Ishikawa (cell line): Measurements from ENCODE around the gene SCGB1A1.

Experiments
- CEBPB ChIP-seq: IDR thresholded peaks from 2 replicates; pipeline ENCODE4 v1.6.1; 2012
- CREB1 ChIP-seq: IDR thresholded peaks from 2 replicates; pipeline ENCODE4 v1.6.1; 2012; ENCODE audit warnings: low read depth
- EGR1 ChIP-seq: IDR thresholded peaks from 2 replicates; pipeline ENCODE4 v1.6.1; 2012
- EP300 ChIP-seq: IDR thresholded peaks from 2 replicates; pipeline ENCODE4 v1.6.1; 2012; ENCODE audit warnings: borderline replicate concordance
- FOXM1 ChIP-seq: IDR thresholded peaks from 2 replicates; pipeline ENCODE4 v1.6.1; 2012; ENCODE audit warnings: low read depth, borderline replicate concordance
- NFIC ChIP-seq: IDR thresholded peaks from 2 replicates; pipeline ENCODE4 v1.6.1; 2012
- RAD21 ChIP-seq: IDR thresholded peaks from 2 replicates; pipeline ENCODE4 v1.6.1; 2012; ENCODE audit warnings: low read depth
- TAF1 ChIP-seq: IDR thresholded peaks from 2 replicates; pipeline ENCODE4 v1.6.1; 2012; ENCODE audit warnings: low read depth, mild to moderate bottlenecking
- TCF12 ChIP-seq: IDR thresholded peaks from 2 replicates; pipeline ENCODE4 v1.6.1; 2012; ENCODE audit warnings: low read depth
- TEAD4 ChIP-seq: IDR thresholded peaks from 2 replicates; pipeline ENCODE4 v1.6.1; 2012
- YY1 ChIP-seq: IDR thresholded peaks from 2 replicates; pipeline ENCODE4 v1.6.1; 2012; ENCODE audit warnings: low read depth
- ZBTB7A ChIP-seq: IDR thresholded peaks from 2 replicates; pipeline ENCODE4 v1.6.1; 2012; ENCODE audit warnings: low read depth
- TF ChIP-seq, protein P1 (sequence below): IDR thresholded peaks from 2 replicates; pipeline ENCODE4 v1.6.1; 2012
- TF ChIP-seq, protein P2 (sequence below): IDR thresholded peaks from 2 replicates; pipeline ENCODE4 v1.6.1; 2012
- TF ChIP-seq, protein P3 (sequence below): IDR thresholded peaks from 2 replicates; pipeline ENCODE4 v1.6.1; 2012; ENCODE audit warnings: low read depth, mild to moderate bottlenecking

Gene SCGB1A1

DNA sequence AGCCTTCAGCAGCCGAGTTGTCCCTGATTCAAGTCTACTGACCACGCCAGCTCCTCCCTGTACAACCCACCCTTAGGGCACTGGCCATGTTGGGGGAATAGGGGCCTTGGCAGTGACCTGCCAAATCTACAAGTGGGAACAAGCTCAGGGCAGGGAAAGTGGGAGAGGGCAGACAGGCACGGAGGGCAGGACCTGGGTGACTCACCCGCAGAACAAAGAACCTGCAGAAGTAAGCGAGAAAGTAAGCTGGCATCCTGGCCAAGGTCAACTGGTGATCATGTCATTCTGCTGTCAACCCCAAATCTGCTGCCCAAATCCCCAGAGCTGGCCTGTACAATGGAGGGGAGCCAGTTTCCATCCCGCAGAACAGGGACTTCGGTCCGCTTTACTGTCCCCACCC is 7.9 kb upstream of the SCGB1A1 start:
- no peak for TF ChIP-seq EP300
- no peak for TF ChIP-seq NFIC
- TF ChIP-seq, protein P1, sequence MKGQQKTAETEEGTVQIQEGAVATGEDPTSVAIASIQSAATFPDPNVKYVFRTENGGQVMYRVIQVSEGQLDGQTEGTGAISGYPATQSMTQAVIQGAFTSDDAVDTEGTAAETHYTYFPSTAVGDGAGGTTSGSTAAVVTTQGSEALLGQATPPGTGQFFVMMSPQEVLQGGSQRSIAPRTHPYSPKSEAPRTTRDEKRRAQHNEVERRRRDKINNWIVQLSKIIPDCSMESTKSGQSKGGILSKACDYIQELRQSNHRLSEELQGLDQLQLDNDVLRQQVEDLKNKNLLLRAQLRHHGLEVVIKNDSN, result no peak
- no peak for TF ChIP-seq YY1
- TF ChIP-seq, protein P2, sequence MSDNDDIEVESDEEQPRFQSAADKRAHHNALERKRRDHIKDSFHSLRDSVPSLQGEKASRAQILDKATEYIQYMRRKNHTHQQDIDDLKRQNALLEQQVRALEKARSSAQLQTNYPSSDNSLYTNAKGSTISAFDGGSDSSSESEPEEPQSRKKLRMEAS, result no peak
- TF ChIP-seq EGR1, result no peak
- TF ChIP-seq TEAD4, result no peak
- TF ChIP-seq CREB1, result no peak
- TF ChIP-seq ZBTB7A, result no peak
- TF ChIP-seq CEBPB, result no peak
- TF ChIP-seq RAD21, result no peak
- no peak for TF ChIP-seq TCF12
- TF ChIP-seq TAF1, result no peak
- no peak for TF ChIP-seq FOXM1

DNA sequence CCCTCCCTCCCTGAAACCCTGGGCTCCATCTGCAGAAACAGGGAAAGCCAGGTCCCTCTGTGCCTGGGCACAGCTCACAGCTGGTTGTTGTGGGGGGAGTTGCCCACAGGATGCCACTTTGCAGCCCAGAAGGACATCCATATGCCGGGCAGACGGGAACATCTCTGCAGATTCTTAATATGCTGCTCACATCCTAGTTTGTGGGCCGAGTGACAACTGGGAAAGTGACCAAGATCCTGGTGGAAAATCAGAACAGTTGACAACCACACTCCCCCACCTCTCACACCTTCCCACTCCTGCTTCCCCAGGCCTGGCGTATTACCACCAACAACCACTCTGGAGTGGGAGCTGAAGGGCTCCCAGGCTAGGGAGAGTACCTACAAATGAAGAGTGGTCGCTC is 7.3 kb upstream of the SCGB1A1 start:
- TF ChIP-seq, protein P3, sequence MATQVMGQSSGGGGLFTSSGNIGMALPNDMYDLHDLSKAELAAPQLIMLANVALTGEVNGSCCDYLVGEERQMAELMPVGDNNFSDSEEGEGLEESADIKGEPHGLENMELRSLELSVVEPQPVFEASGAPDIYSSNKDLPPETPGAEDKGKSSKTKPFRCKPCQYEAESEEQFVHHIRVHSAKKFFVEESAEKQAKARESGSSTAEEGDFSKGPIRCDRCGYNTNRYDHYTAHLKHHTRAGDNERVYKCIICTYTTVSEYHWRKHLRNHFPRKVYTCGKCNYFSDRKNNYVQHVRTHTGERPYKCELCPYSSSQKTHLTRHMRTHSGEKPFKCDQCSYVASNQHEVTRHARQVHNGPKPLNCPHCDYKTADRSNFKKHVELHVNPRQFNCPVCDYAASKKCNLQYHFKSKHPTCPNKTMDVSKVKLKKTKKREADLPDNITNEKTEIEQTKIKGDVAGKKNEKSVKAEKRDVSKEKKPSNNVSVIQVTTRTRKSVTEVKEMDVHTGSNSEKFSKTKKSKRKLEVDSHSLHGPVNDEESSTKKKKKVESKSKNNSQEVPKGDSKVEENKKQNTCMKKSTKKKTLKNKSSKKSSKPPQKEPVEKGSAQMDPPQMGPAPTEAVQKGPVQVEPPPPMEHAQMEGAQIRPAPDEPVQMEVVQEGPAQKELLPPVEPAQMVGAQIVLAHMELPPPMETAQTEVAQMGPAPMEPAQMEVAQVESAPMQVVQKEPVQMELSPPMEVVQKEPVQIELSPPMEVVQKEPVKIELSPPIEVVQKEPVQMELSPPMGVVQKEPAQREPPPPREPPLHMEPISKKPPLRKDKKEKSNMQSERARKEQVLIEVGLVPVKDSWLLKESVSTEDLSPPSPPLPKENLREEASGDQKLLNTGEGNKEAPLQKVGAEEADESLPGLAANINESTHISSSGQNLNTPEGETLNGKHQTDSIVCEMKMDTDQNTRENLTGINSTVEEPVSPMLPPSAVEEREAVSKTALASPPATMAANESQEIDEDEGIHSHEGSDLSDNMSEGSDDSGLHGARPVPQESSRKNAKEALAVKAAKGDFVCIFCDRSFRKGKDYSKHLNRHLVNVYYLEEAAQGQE, result no peak
- TF ChIP-seq YY1, result no peak
- TF ChIP-seq EP300, result no peak
- TF ChIP-seq TEAD4, result no peak
- TF ChIP-seq, protein P2, result no peak
- no peak for TF ChIP-seq RAD21
- no peak for TF ChIP-seq CREB1
- TF ChIP-seq CEBPB, result no peak
- no peak for TF ChIP-seq NFIC
- TF ChIP-seq TAF1, result no peak

DNA sequence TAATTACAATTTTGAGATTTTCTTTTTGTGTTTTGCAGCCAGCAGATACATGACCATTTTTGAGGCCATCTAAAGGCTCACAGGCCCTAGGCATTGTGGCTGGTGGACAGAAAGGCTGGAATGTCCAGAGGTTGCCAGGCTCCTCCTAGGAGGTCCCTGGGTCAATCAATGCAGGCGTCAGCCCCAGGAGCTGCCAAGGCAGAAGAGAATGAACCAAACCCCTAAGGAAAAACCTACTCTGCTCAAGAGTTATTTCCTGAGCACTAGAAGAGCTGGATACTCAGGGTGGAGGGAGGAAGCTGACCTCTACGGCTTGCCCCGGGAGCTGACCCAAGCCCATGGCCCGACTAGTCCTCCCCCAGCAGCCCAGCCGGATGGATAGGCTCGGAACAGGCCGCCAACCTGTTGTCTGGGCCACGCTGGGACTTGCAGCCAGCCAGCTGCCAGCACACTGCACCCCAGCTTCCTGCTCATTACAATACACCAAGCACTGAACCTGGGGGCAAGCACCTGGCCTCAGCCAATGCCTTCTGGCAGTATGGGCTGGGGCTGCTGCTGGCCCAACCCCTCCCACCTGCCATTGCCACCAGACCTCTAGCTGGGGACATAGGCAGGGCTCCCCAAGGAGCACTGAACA is 5.7 kb upstream of the SCGB1A1 start:
- TF ChIP-seq CREB1, result no peak
- no peak for TF ChIP-seq YY1
- no peak for TF ChIP-seq TCF12
- TF ChIP-seq, protein P1, result no peak
- no peak for TF ChIP-seq EP300
- TF ChIP-seq FOXM1, result no peak
- no peak for TF ChIP-seq ZBTB7A
- no peak for TF ChIP-seq RAD21
- TF ChIP-seq, protein P2, result no peak
- TF ChIP-seq EGR1, result no peak
- no peak for TF ChIP-seq NFIC
- no peak for TF ChIP-seq CEBPB
- TF ChIP-seq TEAD4, result no peak

DNA sequence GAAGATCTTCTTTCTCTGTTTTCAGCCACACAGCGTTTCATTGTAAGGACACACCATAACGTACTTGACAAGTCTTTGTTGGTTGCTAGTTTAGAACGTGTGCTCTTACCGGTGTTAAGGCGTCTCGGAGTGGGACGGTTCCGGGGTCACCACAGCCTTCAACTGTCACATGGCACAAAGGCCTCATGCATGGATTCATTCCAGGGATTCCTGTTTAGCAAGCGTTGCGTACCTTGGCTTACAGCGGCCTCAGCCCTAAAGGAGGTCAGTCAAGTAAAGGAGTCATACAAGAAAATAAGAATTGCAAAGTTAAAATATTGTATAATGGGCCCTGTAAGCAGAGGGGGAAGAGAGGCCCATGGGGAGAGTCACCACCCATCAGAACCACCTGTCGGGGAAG is 2.2 kb upstream of the SCGB1A1 start:
- TF ChIP-seq, protein P3, result no peak
- no peak for TF ChIP-seq YY1
- no peak for TF ChIP-seq CEBPB
- no peak for TF ChIP-seq ZBTB7A
- TF ChIP-seq RAD21, result no peak
- TF ChIP-seq EP300, result no peak
- TF ChIP-seq TEAD4, result no peak
- no peak for TF ChIP-seq FOXM1
- no peak for TF ChIP-seq NFIC
- no peak for TF ChIP-seq CREB1
- TF ChIP-seq, protein P2, result no peak
- TF ChIP-seq EGR1, result no peak
- TF ChIP-seq, protein P1, result no peak

DNA sequence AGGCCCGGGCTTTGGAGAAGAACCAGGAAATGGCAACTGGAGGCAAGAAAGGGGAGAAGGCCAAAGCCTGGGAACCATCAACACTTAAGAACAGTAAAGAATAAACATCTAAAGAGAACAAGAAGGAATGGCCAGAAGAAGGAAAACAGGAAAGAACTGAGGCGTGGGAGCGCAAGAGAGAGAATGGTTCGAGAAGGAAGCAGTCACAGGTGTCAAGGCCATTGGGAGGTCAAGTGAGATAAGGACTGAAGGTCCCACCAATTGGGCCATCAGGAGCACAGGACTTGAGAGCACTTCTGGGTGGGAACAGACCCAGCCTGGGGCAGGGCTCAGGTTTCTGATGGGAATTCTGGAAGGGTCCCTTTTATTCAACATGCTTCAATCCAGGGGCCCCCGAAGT is 697 bp upstream of the SCGB1A1 start:
- TF ChIP-seq, protein P1, result no peak
- no peak for TF ChIP-seq EP300
- TF ChIP-seq ZBTB7A, result no peak
- no peak for TF ChIP-seq CREB1
- no peak for TF ChIP-seq YY1
- TF ChIP-seq, protein P2, result no peak
- TF ChIP-seq, protein P3, result no peak
- no peak for TF ChIP-seq EGR1
- TF ChIP-seq CEBPB, result no peak
- TF ChIP-seq RAD21, result no peak
- no peak for TF ChIP-seq TCF12
- TF ChIP-seq TAF1, result no peak
- no peak for TF ChIP-seq TEAD4
- no peak for TF ChIP-seq NFIC
